GM12878 (cell line): ENCODE data around the gene CDKL4. TPM values are rescaled to one million over a fixed set of nuclear protein-coding genes. Genes with fewer than 3 reads are reported as not detected.

Experiments
- ATAC-seq: fragments of 200-7000 bp; cut with Tn5 transposase; 3 replicates; pipeline ENCODE4 v1.9.1; 2020; ENCODE audit warnings: mild to moderate bottlenecking, moderate library complexity
- BruUV-seq: library from RNA; stranded (reverse); fragments of 400-500 nt; replicated peaks from 2 replicates; lab custom pipeline; 2021; lab: Mats Ljungman, UMichigan
- CTCF ChIA-PET: fragments of 300-600 bp; sonication (Branson Sonifier 250); formaldehyde crosslinking; extraction: SDS; loops from one replicate; lab custom pipeline; 2021; ENCODE audit warnings: inconsistent platforms; lab: Yijun Ruan, JAX
- POLR2A ChIA-PET: fragments of 350-600 bp; formaldehyde crosslinking; extraction: SDS; loops from one replicate; lab custom pipeline; 2021; ENCODE audit warnings: inconsistent platforms; lab: Charles Lee
- RAD21 ChIA-PET: fragments of 300-600 bp; sonication (Branson Sonifier 250); formaldehyde crosslinking; loops from one replicate; lab custom pipeline; 2023; ENCODE audit warnings: antibody characterized with exemption; ENCODE audit not compliant: unreplicated experiment; lab: Charles Lee
- SMC1A ChIA-PET: fragments of 300-600 bp; sonication (Branson Sonifier 250); formaldehyde crosslinking; loops from one replicate; lab custom pipeline; 2023; ENCODE audit not compliant: unreplicated experiment, uncharacterized antibody; lab: Charles Lee
- DNase-seq: peaks from one replicate; pipeline ENCODE4 v3.0.0-alpha.2; 2011; ENCODE audit warnings: low read depth, low spot score
- FAIRE-seq: peaks from 3 replicates; lab custom pipeline; 2011; peaks lifted over from hg19 to GRCh38; lab: Jason Lieb, UNC
- H2AFZ ChIP-seq: 2 replicates; pipeline ENCODE4 v1.6.0; 2011; ENCODE audit warnings: low read depth, low read length, control low read depth; ENCODE audit not compliant: control insufficient read depth
- H3K27ac ChIP-seq: 2 replicates; pipeline ENCODE4 v1.5.1; 2011; ENCODE audit warnings: control low read depth; ENCODE audit not compliant: control insufficient read depth, insufficient read depth
- H3K27me3 ChIP-seq, 2 experiments: replicated peaks in 1 of 2; 2 replicates each; pipeline versions ENCODE4 v1.6.0 to v1.6.1; 2011; ENCODE audit warnings: low read length in 1 of 2; ENCODE audit not compliant: control insufficient read depth in 2 of 2, insufficient read depth in 2 of 2
- H3K36me3 ChIP-seq, 2 experiments: 2 replicates each; pipeline ENCODE4 v1.5.1; 2011; ENCODE audit warnings: low read length in 1 of 2; ENCODE audit not compliant: control insufficient read depth in 2 of 2, insufficient read depth in 2 of 2
- H3K4me1 ChIP-seq: 2 replicates; pipeline ENCODE4 v1.6.1; 2011; ENCODE audit warnings: mild to moderate bottlenecking, low read length, moderate library complexity, mixed read lengths; ENCODE audit not compliant: control insufficient read depth, insufficient read depth
- H3K4me2 ChIP-seq: 2 replicates; pipeline ENCODE4 v1.6.0; 2011; ENCODE audit warnings: control low read depth; ENCODE audit not compliant: control insufficient read depth, insufficient read depth
- H3K4me3 ChIP-seq: fragments of 200-600 bp; sonication (generic); 2 replicates; pipeline ENCODE4 v1.5.1; 2016
- H3K79me2 ChIP-seq: 2 replicates; pipeline ENCODE4 v1.6.0; 2011; ENCODE audit warnings: low read length; ENCODE audit not compliant: control insufficient read depth, insufficient read depth
- H3K9ac ChIP-seq: 2 replicates; pipeline ENCODE4 v1.8.0; 2011; ENCODE audit warnings: low read length, control low read depth, mixed read lengths; ENCODE audit not compliant: control insufficient read depth, insufficient read depth
- H3K9me3 ChIP-seq: replicated peaks from 3 replicates; pipeline ENCODE4 v1.5.1; 2011; ENCODE audit warnings: mild to moderate bottlenecking, low read length; ENCODE audit not compliant: control insufficient read depth, insufficient read depth
- H4K20me1 ChIP-seq: 2 replicates; pipeline ENCODE4 v1.6.0; 2011; ENCODE audit not compliant: control insufficient read depth, insufficient read depth
- EGR1 ChIP-seq, 2 experiments: IDR thresholded peaks; 1 replicate in 1 of 2; 2 replicates in 1 of 2; pipeline ENCODE4 v1.6.1; 2011 to 2012; ENCODE audit warnings: low read depth in 2 of 2, low read length in 2 of 2, borderline replicate concordance in 1 of 2, mild to moderate bottlenecking in 1 of 2, moderate library complexity in 1 of 2
- GABPA ChIP-seq: IDR thresholded peaks from 2 replicates; pipeline ENCODE4 v1.6.1; 2014; ENCODE audit warnings: antibody characterized with exemption, low read depth, mild to moderate bottlenecking, inconsistent platforms
- JUND ChIP-seq: IDR thresholded peaks from 2 replicates; pipeline ENCODE4 v1.6.1; 2012; ENCODE audit warnings: low read depth, mild to moderate bottlenecking, low read length, improper control_type of control experiment, moderate library complexity
- NFYB ChIP-seq: IDR thresholded peaks from 2 replicates; pipeline ENCODE4 v1.6.1; 2011; ENCODE audit warnings: low read depth, mild to moderate bottlenecking, low read length, improper control_type of control experiment, moderate library complexity; ENCODE audit not compliant: insufficient read depth
- SREBF2 ChIP-seq: IDR thresholded peaks from 2 replicates; pipeline ENCODE4 v1.6.1; 2012; ENCODE audit warnings: mild to moderate bottlenecking, low read length
- WGBS: methylation state at CpG from one replicate; pipeline ENCODE4 v1.1.6; 2016; ENCODE audit warnings: low lambda C conversion rate; ENCODE audit not compliant: insufficient replicate concordance, insufficient coverage; ENCODE audit errors: missing lambda C conversion rate; 5-methylcytosine and 5-hydroxymethylcytosine counted together
- in situ Hi-C: fragments of 300-500 bp; cut with MboI; formaldehyde crosslinking; loops from 9 replicates; pipeline ENCODE4 v1.14.3; 2018; ENCODE audit warnings: mixed read lengths
- intact Hi-C: fragments of 100-400 bp; cut with micrococcal nuclease; formaldehyde crosslinking; loops from one replicate; pipeline ENCODE4 v1.14.2; 2022; ENCODE audit not compliant: unreplicated experiment
- polyA plus RNA-seq, 11 experiments: library from polyadenylated mRNA; depleted of rRNA in 4 of 11; unstranded in 6 of 11; stranded (reverse) in 5 of 11; fragments of >200 nt; fragmentation: Nextera tagmentation in 4 of 11; fragmentation: Illumina TruSeq in 1 of 11; extraction: Ambion mirVana in 4 of 11; extraction: Trizol in 1 of 11; gene quantifications; 1 replicate in 1 of 11; 2 replicates in 10 of 11; pipeline versions ENCODE4 v1.2.1 to v1.2.3, GENCODE V29; 2011 to 2016; ENCODE audit warnings: inconsistent platforms in 2 of 11, missing spikeins in 2 of 11, low read depth in 1 of 11
- total RNA-seq, 4 experiments: library from RNA; depleted of rRNA in 3 of 4; stranded (reverse); fragments of >200 nt in 3 of 4; fragmentation: Illumina TruSeq in 1 of 4; extraction: Trizol in 1 of 4; gene quantifications; 2 replicates each; pipeline versions ENCODE4 v1.2.1 to v1.2.3, GENCODE V29; 2013 to 2021
- TF ChIP-seq, protein P1 (sequence below): fragments of 450-650 bp; formaldehyde crosslinking; IDR thresholded peaks from 2 replicates; pipeline ENCODE4 v1.4.0; 2022; ENCODE audit warnings: mild to moderate bottlenecking, moderate library complexity
- TF ChIP-seq, protein P2 (sequence below): fragments of 450-650 bp; IDR thresholded peaks from 2 replicates; pipeline ENCODE4 v1.6.1; 2016; ENCODE audit warnings: mild to moderate bottlenecking, moderate library complexity, borderline replicate concordance
- TF ChIP-seq, protein P3 (sequence below): fragments of 450-650 bp; IDR thresholded peaks from 2 replicates; pipeline ENCODE4 v1.6.1; 2016; ENCODE audit warnings: mild to moderate bottlenecking

Gene CDKL4
- total and polyA plus RNA-seq, 10 of the 15 experiments (the other 5 are each of a cell fraction or from before 2014, with no cell fraction given): not detected

DNA sequence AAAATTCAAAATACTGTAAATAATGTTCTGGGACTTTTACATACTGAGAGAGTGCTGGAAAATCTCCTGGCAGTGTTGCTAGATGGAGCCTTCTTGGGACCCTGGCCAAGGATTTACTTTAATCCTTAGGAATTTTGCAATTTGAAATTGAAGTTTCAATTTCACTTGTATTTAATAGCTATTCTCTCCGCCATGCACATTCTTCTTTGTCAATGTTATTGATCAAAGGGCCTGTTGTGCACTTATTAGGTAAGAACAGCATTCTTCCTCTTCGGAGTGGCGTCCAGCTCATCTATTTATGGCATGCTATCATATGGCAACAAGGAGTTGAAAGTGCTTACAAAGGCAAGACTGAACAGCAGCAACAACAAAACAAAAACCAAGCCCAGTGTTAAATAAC lies 82.8 kb downstream of the CDKL4 start:
- Histone ChIP-seq H3K79me2 (no peaks in the 10 kb centered on the region), H3K4me1 (no peaks in the 10 kb centered on the region), H3K9me3 (no peaks in the 10 kb centered on the region), H3K4me3 (no peak overlapping the region), H3K4me2 (no peak overlapping the region), H3K27me3 (no peaks in the 10 kb centered on the region), H3K27ac (no peak overlapping the region), H4K20me1 (no peaks in the 10 kb centered on the region), H2AFZ (no peak overlapping the region), H3K36me3 (no peaks in the 10 kb centered on the region), H3K9ac (no peak overlapping the region)
- intact Hi-C loops: no loop called here
- CTCF ChIA-PET: interaction anchor here (1.5 to 1.6 kb wide), 2 partner anchors 8 to 67 kb away, joined by 3 to 4 read pairs; no protein-coding TSS in a partner anchor
- FAIRE-seq (no peak), DNase-seq (no peak), ATAC-seq (no peak)
- RAD21 ChIA-PET: no interaction called here
- BruUV-seq: no TSS peak
- in situ Hi-C loops: no loop called here
- POLR2A ChIA-PET: no interaction called here
- WGBS: 27% methylated on average over 3 of the region's 3 CpGs
- SMC1A ChIA-PET: interaction anchor here (0.6 to 0.9 kb wide), 2 partner anchors 31 to 1215 kb away, joined by 3 read pairs; no protein-coding TSS in a partner anchor
- TF ChIP-seq, protein P1, sequence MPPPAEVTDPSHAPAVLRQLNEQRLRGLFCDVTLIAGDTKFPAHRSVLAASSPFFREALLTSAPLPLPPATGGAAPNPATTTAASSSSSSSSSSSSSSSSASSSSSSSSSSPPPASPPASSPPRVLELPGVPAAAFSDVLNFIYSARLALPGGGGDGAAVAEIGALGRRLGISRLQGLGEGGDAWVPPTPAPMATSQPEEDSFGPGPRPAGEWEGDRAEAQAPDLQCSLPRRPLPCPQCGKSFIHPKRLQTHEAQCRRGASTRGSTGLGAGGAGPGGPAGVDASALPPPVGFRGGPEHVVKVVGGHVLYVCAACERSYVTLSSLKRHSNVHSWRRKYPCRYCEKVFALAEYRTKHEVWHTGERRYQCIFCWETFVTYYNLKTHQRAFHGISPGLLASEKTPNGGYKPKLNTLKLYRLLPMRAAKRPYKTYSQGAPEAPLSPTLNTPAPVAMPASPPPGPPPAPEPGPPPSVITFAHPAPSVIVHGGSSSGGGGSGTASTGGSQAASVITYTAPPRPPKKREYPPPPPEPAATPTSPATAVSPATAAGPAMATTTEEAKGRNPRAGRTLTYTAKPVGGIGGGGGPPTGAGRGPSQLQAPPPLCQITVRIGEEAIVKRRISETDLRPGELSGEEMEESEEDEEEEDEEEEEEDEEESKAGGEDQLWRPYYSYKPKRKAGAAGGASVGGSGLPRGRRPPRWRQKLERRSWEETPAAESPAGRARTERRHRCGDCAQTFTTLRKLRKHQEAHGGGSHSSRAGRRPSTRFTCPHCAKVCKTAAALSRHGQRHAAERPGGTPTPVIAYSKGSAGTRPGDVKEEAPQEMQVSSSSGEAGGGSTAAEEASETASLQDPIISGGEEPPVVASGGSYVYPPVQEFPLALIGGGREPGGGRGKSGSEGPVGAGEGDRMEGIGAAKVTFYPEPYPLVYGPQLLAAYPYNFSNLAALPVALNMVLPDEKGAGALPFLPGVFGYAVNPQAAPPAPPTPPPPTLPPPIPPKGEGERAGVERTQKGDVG (CRISPR knock-in tag): no peak
- TF ChIP-seq, protein P2, sequence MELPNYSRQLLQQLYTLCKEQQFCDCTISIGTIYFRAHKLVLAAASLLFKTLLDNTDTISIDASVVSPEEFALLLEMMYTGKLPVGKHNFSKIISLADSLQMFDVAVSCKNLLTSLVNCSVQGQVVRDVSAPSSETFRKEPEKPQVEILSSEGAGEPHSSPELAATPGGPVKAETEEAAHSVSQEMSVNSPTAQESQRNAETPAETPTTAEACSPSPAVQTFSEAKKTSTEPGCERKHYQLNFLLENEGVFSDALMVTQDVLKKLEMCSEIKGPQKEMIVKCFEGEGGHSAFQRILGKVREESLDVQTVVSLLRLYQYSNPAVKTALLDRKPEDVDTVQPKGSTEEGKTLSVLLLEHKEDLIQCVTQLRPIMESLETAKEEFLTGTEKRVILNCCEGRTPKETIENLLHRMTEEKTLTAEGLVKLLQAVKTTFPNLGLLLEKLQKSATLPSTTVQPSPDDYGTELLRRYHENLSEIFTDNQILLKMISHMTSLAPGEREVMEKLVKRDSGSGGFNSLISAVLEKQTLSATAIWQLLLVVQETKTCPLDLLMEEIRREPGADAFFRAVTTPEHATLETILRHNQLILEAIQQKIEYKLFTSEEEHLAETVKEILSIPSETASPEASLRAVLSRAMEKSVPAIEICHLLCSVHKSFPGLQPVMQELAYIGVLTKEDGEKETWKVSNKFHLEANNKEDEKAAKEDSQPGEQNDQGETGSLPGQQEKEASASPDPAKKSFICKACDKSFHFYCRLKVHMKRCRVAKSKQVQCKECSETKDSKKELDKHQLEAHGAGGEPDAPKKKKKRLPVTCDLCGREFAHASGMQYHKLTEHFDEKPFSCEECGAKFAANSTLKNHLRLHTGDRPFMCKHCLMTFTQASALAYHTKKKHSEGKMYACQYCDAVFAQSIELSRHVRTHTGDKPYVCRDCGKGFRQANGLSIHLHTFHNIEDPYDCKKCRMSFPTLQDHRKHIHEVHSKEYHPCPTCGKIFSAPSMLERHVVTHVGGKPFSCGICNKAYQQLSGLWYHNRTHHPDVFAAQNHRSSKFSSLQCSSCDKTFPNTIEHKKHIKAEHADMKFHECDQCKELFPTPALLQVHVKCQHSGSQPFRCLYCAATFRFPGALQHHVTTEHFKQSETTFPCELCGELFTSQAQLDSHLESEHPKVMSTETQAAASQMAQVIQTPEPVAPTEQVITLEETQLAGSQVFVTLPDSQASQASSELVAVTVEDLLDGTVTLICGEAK: no peak
- TF ChIP-seq JUND: no peak
- TF ChIP-seq, protein P3, sequence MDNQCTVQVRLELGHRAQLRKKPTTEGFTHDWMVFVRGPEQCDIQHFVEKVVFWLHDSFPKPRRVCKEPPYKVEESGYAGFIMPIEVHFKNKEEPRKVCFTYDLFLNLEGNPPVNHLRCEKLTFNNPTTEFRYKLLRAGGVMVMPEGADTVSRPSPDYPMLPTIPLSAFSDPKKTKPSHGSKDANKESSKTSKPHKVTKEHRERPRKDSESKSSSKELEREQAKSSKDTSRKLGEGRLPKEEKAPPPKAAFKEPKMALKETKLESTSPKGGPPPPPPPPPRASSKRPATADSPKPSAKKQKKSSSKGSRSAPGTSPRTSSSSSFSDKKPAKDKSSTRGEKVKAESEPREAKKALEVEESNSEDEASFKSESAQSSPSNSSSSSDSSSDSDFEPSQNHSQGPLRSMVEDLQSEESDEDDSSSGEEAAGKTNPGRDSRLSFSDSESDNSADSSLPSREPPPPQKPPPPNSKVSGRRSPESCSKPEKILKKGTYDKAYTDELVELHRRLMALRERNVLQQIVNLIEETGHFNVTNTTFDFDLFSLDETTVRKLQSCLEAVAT: no peak
- no peak for TF ChIP-seq SREBF2
- no peak for TF ChIP-seq NFYB
- TF ChIP-seq EGR1 (IDR thresholded peaks at IDR 0.05; ENCODE audit: borderline replicate concordance in 1 of 2, low read depth in 2 of 2, low read length in 2 of 2): no peak
- TF ChIP-seq GABPA: no peak
